Endothelial cell of umbilical vein (primary cell): ENCODE data around the gene NBPF4. TPM values are rescaled to one million over a fixed set of nuclear protein-coding genes. Genes with fewer than 3 reads are reported as not detected.

Experiments
- BruUV-seq: library from RNA; stranded (reverse); fragments of 400-500 nt; replicated peaks from 2 replicates; lab custom pipeline; 2021; lab: Mats Ljungman, UMichigan
- CTCF ChIA-PET: fragments of 300-600, 350-600 bp; sonication (Branson Sonifier 250); formaldehyde crosslinking; loops from one replicate; lab custom pipeline; 2021; ENCODE audit warnings: antibody characterized with exemption, inconsistent platforms; lab: Charles Lee
- POLR2A ChIA-PET: fragments of 300-600, 350-600 bp; sonication (Branson Sonifier 250); formaldehyde crosslinking; loops from one replicate; lab custom pipeline; 2021; ENCODE audit warnings: antibody characterized with exemption, inconsistent platforms; lab: Charles Lee
- DNase-seq: peaks from one replicate; pipeline ENCODE4 v3.0.0-alpha.2; 2011; ENCODE audit warnings: low read depth, low spot score
- FAIRE-seq: peaks from 2 replicates; lab custom pipeline; 2011; peaks lifted over from hg19 to GRCh38; lab: Jason Lieb, UNC
- H2AFZ ChIP-seq: 2 replicates; pipeline ENCODE4 v1.6.0; 2012; ENCODE audit warnings: low read depth, low read length, control low read depth, inconsistent platforms
- H3K27ac ChIP-seq: 2 replicates; pipeline ENCODE4 v1.5.1; 2011; ENCODE audit warnings: low read depth, mild to moderate bottlenecking, control low read depth, low read length, moderate library complexity; ENCODE audit not compliant: insufficient read depth
- H3K27me3 ChIP-seq, 2 experiments: 2 replicates each; pipeline versions ENCODE4 v1.6.0 to v1.6.1; 2011; ENCODE audit warnings: low read length in 2 of 2, mixed read lengths in 1 of 2; ENCODE audit not compliant: control insufficient read depth in 2 of 2, insufficient read depth in 2 of 2
- H3K36me3 ChIP-seq, 2 experiments: 2 replicates in 1 of 2; 3 replicates in 1 of 2; pipeline ENCODE4 v1.5.1; 2011; ENCODE audit warnings: low read length in 2 of 2, mild to moderate bottlenecking in 1 of 2, moderate library complexity in 1 of 2; ENCODE audit not compliant: control insufficient read depth in 2 of 2, insufficient read depth in 2 of 2; ENCODE audit errors: extremely low read depth in 1 of 2
- H3K4me1 ChIP-seq: 3 replicates; pipeline ENCODE4 v1.5.1; 2011; ENCODE audit warnings: mild to moderate bottlenecking, low read length; ENCODE audit not compliant: control insufficient read depth, insufficient read depth; ENCODE audit errors: extremely low read depth
- H3K4me2 ChIP-seq: 2 replicates; pipeline ENCODE4 v1.6.1; 2011; ENCODE audit warnings: low read length, control low read depth, mixed read lengths; ENCODE audit not compliant: insufficient read depth
- H3K4me3 ChIP-seq, 3 experiments: fragments of 200-600 bp in 1 of 3; sonication (generic), shearing (Covaris generic) in 1 of 3; replicated peaks in 1 of 3; 2 replicates each; pipeline ENCODE4 v1.5.1; 2011 to 2016; ENCODE audit warnings: control low read depth in 3 of 3, low read length in 3 of 3, mild to moderate bottlenecking in 2 of 3, inconsistent platforms in 1 of 3, low read depth in 1 of 3, moderate library complexity in 1 of 3; ENCODE audit not compliant: insufficient read depth in 1 of 3
- H3K79me2 ChIP-seq: 2 replicates; pipeline ENCODE4 v1.6.0; 2012; ENCODE audit warnings: low read length, inconsistent platforms; ENCODE audit not compliant: control insufficient read depth, insufficient read depth
- H3K9ac ChIP-seq: replicated peaks from 2 replicates; pipeline ENCODE3; 2011; ENCODE audit warnings: low read length, control low read depth; ENCODE audit not compliant: insufficient read depth; ENCODE audit errors: extremely low read depth
- H3K9me1 ChIP-seq: replicated peaks from 3 replicates; pipeline ENCODE4 v1.6.0; 2011; ENCODE audit warnings: mild to moderate bottlenecking, low read length; ENCODE audit not compliant: control insufficient read depth, insufficient read depth; ENCODE audit errors: extremely low read depth
- H3K9me3 ChIP-seq: replicated peaks from 2 replicates; pipeline ENCODE4 v1.5.1; 2012; ENCODE audit warnings: low read length, inconsistent platforms; ENCODE audit not compliant: control insufficient read depth, insufficient read depth
- H4K20me1 ChIP-seq: replicated peaks from 2 replicates; pipeline ENCODE3; 2011; ENCODE audit warnings: mild to moderate bottlenecking, low read length; ENCODE audit not compliant: control insufficient read depth, insufficient read depth; ENCODE audit errors: extremely low read depth
- EZH2 ChIP-seq: IDR thresholded peaks from 2 replicates; pipeline ENCODE4 v1.6.1; 2012; ENCODE audit warnings: borderline replicate concordance, low read depth, mild to moderate bottlenecking, moderate library complexity, low read length, inconsistent platforms; ENCODE audit not compliant: severe bottlenecking
- MYC ChIP-seq: IDR thresholded peaks from one replicate; pipeline ENCODE4 v1.6.1; 2011; ENCODE audit warnings: mild to moderate bottlenecking, low read depth, low read length
- POLR2AphosphoS5 ChIP-seq: IDR thresholded peaks from 2 replicates; pipeline ENCODE4 v1.6.1; 2012; ENCODE audit warnings: low read depth, mild to moderate bottlenecking, control low read depth, low read length, moderate library complexity; ENCODE audit not compliant: insufficient read depth
- dilution Hi-C: fragments of 300-500 bp; cut with MboI; formaldehyde crosslinking; loops from one replicate; pipeline ENCODE4 v1.15.0; 2019; ENCODE audit warnings: low sequenced_read_pairs; ENCODE audit not compliant: extremely low pct_ligation_motif_present
- intact Hi-C: fragments of 100-400 bp; cut with micrococcal nuclease; formaldehyde crosslinking; loops from one replicate; pipeline ENCODE4 v1.10.0; 2022
- polyA plus RNA-seq, 4 experiments: library from polyadenylated mRNA; depleted of rRNA in 3 of 4; stranded (reverse) in 3 of 4; unstranded in 1 of 4; fragments of >200 nt; gene quantifications; 2 replicates each; pipeline versions ENCODE4 v1.2.1 to v1.2.3, GENCODE V29; 2011 to 2012; ENCODE audit warnings: missing spikeins in 1 of 4
- total RNA-seq: library from RNA; stranded (reverse); gene quantifications from 2 replicates; pipeline ENCODE4 v1.2.3, GENCODE V29; 2021
- TF ChIP-seq, protein P1 (sequence below), 2 donors: IDR thresholded peaks; 1 replicate in 1 of 2; 2 replicates in 1 of 2; pipeline ENCODE4 v1.5.1; 2011; ENCODE audit warnings: low read length in 2 of 2, mild to moderate bottlenecking in 2 of 2, moderate library complexity in 2 of 2, control low read depth in 1 of 2, inconsistent platforms in 1 of 2, low read depth in 1 of 2; ENCODE audit not compliant: insufficient read depth in 1 of 2; ENCODE audit errors: extremely low read depth in 1 of 2
- TF ChIP-seq, protein P2 (sequence below): IDR thresholded peaks from 2 replicates; pipeline ENCODE4 v1.6.1; 2011; ENCODE audit not compliant: insufficient read depth, insufficient read length

NBPF4 gene
- total and polyA plus RNA-seq, 2 donors (not counting 3 experiments of a cell fraction or from before 2014, with no cell fraction given), result not detected

DNA sequence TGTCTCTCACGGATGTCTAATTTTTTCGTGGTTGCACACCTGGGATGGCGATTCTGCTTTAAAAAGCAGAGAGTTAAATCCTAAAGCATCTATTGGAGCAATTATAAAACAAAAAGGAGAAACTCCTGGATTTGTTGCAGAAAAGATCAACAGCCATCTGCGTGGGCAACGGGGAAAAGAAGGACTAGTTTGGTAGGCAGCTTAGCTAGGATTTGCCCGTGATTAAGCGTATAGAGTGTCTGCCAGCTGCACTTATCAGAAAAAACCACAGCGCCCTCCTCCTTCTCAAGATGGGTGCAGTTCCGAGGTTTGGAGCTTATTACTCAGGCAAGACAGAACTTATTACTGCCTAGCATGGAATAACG, 43.2 kb downstream of the NBPF4 start:
- dilution Hi-C loops, result no loop called here
- H3K9me3 ChIP-seq, result no peaks in the 10 kb centered on the region
- ChIA-PET CTCF (interaction anchor here (0.7 to 1.6 kb wide), 13 partner anchors 8 to 460 kb away, joined by 3 to 14 read pairs (median 4); partner anchors contain the start of gene HENMT1), POLR2A (no interaction called here)
- peak overlapping the region; percentile 84 for H3K4me2 ChIP-seq
- TF ChIP-seq POLR2AphosphoS5 (no peak), MYC (no peak), EZH2 (no peak)
- TF ChIP-seq, protein P1, sequence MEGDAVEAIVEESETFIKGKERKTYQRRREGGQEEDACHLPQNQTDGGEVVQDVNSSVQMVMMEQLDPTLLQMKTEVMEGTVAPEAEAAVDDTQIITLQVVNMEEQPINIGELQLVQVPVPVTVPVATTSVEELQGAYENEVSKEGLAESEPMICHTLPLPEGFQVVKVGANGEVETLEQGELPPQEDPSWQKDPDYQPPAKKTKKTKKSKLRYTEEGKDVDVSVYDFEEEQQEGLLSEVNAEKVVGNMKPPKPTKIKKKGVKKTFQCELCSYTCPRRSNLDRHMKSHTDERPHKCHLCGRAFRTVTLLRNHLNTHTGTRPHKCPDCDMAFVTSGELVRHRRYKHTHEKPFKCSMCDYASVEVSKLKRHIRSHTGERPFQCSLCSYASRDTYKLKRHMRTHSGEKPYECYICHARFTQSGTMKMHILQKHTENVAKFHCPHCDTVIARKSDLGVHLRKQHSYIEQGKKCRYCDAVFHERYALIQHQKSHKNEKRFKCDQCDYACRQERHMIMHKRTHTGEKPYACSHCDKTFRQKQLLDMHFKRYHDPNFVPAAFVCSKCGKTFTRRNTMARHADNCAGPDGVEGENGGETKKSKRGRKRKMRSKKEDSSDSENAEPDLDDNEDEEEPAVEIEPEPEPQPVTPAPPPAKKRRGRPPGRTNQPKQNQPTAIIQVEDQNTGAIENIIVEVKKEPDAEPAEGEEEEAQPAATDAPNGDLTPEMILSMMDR (IDR thresholded peaks at IDR 0.05; ENCODE audit: extremely low read depth in 1 of 2, insufficient read depth in 1 of 2, low read depth in 1 of 2, low read length in 2 of 2), result peak in 1 of 2 donors; percentile 8
- TF ChIP-seq, protein P2, sequence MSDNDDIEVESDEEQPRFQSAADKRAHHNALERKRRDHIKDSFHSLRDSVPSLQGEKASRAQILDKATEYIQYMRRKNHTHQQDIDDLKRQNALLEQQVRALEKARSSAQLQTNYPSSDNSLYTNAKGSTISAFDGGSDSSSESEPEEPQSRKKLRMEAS, result no peak
- peak overlapping the region; percentile 95 for H3K9ac ChIP-seq
- intact Hi-C loops, result loop anchor here (1.0 kb wide), 1 partner anchor 492 kb away; the partner anchor contains the start of gene PRPF38B
- peak; percentile 66 for DNase-seq
- peaks cover 42% of the 10 kb centered on the region for H3K79me2 ChIP-seq
- peak overlapping the region; percentile 93 for H3K27ac ChIP-seq
- H2AFZ ChIP-seq, result peak overlapping the region; percentile 97
- peaks cover 23% of the 10 kb centered on the region for H3K4me1 ChIP-seq
- no peaks in the 10 kb centered on the region for H3K9me1 ChIP-seq
- peaks cover 3 to 6% of the 10 kb centered on the region in 2 experiments for H3K36me3 ChIP-seq
- H3K4me3 ChIP-seq, result peak overlapping the region; percentile 84 to 95 (median 87)
- no peaks in the 10 kb centered on the region for H4K20me1 ChIP-seq
- TSS peak; percentile 5 for BruUV-seq
- H3K27me3 ChIP-seq, result no peaks in the 10 kb centered on the region
- peak; percentile 81 for FAIRE-seq
